Measurements from ENCODE around the gene DMRT1.

Gene DMRT1

GRCh38 chr9:962023-962422 is 120.5 kb downstream of the DMRT1 start:
- no peak overlapping the region for H3K27ac ChIP-seq
- TF ChIP-seq ZFX (IDR thresholded peaks at IDR 0.05; ENCODE audit: borderline replicate concordance) = no peak
- TF ChIP-seq, protein P1, sequence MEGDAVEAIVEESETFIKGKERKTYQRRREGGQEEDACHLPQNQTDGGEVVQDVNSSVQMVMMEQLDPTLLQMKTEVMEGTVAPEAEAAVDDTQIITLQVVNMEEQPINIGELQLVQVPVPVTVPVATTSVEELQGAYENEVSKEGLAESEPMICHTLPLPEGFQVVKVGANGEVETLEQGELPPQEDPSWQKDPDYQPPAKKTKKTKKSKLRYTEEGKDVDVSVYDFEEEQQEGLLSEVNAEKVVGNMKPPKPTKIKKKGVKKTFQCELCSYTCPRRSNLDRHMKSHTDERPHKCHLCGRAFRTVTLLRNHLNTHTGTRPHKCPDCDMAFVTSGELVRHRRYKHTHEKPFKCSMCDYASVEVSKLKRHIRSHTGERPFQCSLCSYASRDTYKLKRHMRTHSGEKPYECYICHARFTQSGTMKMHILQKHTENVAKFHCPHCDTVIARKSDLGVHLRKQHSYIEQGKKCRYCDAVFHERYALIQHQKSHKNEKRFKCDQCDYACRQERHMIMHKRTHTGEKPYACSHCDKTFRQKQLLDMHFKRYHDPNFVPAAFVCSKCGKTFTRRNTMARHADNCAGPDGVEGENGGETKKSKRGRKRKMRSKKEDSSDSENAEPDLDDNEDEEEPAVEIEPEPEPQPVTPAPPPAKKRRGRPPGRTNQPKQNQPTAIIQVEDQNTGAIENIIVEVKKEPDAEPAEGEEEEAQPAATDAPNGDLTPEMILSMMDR (IDR thresholded peaks at IDR 0.05) = no peak

DNA sequence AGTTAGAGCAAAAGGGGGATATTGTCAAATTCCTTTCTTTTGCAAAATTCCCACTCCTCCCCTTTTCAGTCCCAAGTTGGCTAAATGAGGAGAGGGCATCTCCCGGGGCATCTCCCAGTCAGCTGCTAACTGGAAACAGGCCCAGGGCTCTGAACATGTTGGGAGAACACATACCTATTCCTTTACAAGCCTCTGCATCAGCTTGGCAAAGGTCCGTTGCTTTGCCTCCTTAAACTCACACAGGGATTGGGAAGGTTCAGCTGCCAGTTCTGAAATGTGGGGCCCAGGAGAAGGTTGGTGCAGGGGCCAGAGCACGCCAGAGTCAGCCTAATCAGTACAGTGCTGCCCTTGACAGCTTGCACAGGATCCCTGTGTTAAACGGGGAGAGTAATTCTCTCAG is 124.0 kb downstream of the DMRT1 start:
- H3K27ac ChIP-seq = no peak overlapping the region
- TF ChIP-seq, protein P1 (IDR thresholded peaks at IDR 0.05) = no peak
- no peak for TF ChIP-seq ZFX (IDR thresholded peaks at IDR 0.05; ENCODE audit: borderline replicate concordance)

DNA sequence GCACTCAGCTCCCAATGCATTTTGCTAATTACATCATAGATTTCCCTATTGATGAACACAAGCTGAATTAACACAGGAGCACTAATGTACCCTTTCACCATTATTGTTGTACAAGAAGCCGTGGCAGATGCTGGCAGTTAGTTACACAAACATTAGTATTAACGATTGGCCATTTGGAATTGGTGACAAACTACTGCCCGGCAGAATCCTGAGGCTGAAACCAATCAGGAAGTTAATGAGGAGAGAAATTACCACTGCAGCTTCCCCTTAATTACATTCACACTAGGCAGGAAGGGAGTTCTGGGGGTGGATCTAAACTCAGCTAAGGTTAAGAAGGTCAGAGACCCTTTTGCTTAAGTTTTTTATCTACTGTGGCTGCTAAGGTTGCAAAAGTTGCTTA is 125.4 kb downstream of the DMRT1 start:
- no peak for TF ChIP-seq ZFX (IDR thresholded peaks at IDR 0.05; ENCODE audit: borderline replicate concordance)
- TF ChIP-seq, protein P1 (IDR thresholded peaks at IDR 0.05) = no peak
- H3K27ac ChIP-seq = no peak overlapping the region

- TF ChIP-seq ZFX (IDR thresholded peaks at IDR 0.05; ENCODE audit: borderline replicate concordance) = no peak
- peak overlapping the region; percentile 60 for H3K27ac ChIP-seq
Measured at GRCh38 chr9:967436-967835, 125.9 kb downstream of the DMRT1 start.

DNA sequence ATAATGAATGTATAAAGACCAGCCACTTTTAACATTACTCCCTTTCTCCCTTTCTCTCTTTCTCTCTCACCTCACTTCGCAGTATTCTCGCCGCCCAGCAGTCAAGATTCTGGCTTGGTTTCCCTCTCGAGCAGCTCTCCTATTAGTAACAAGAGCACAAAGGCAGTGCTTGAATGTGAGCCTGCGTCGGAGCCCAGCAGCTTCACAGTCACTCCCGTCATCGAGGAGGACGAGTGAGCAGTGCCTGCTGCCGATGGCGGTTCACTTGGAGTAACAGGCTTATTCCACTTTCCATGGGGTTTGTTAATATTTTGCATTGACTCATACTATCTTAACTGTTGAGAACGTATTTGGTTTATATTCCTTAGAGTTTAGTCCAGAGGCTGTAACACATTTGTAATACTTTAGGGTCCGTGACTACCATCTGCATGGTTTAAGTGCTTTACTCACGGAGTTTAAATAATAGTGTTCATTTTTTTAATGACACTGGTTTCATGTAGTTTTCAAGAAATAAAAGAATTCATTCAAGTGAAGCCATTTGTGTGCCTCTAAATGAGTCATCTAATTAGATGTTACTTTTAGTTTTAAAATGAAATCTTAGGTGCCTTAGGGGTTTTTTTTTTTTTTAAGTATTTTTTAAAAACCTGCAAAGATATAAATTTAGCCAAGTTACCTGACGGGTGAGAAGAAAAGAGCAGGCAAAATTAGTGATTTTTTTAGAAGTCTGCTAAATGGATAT is 126.6 kb downstream of the DMRT1 start:
- H3K27ac ChIP-seq = peak overlapping the region; percentile 60
- no peak for TF ChIP-seq ZFX (IDR thresholded peaks at IDR 0.05; ENCODE audit: borderline replicate concordance)
- TF ChIP-seq, protein P1 (IDR thresholded peaks at IDR 0.05) = no peak

DNA sequence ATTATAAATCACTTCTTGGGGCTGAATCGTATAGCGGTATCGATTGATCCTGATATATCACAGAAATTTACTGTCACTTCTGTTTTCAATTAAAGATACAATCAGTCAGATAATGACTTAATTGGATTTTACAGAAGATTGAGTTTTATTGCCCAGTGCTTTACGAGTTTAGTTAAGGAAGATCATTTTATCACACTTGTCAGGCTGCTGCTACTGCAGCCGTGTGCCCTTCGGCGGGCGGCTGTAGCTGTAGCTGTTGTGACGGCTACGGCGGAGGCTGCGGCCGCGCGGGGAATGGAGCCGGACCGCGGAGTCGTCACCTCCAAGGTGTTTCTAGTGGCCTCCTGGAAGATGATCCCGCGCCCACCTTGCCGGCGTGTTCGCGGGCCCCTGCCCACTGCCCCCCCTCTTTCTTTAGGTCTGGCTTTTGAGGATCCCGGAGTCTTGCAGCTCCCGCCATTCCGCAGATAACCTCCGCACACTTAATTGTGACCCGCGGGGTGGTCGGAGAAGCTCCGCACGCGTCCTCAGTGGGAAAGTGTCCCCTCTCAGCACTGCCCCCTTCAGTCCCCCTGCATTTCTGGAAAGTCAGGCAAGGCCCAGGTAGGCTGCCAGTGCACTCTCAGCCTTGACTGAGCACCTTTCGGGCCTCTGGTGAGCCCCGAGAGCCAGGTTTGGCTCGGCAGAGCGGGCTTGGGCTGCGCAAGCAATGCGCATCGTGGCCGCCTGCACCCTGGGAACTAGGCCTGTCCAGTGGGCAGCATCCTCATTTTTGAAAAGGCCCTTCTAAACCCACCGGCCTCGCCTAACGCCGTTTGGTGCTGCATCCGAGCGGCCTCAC is 128.0 kb downstream of the DMRT1 start:
- H3K27ac ChIP-seq = no peak overlapping the region
- no peak for TF ChIP-seq ZFX (IDR thresholded peaks at IDR 0.05; ENCODE audit: borderline replicate concordance)
- TF ChIP-seq, protein P1 (IDR thresholded peaks at IDR 0.05) = peak; percentile 38

GRCh38 chr9:970151-970996 is 128.9 kb downstream of the DMRT1 start:
- TF ChIP-seq ZFX (IDR thresholded peaks at IDR 0.05; ENCODE audit: borderline replicate concordance) = no peak
- no peak overlapping the region for H3K27ac ChIP-seq
